Loucy (cell line): Measurements from ENCODE around the gene NOL12.

ENCODE experiments used
- CTCF ChIP-seq: fragments of 200-600 bp; sonication (generic); conservative IDR thresholded peaks from 2 replicates; pipeline ENCODE4 v1.5.1; 2014; ENCODE audit warnings: mild to moderate bottlenecking, antibody characterized with exemption, low read length
- EZH2phosphoT487 ChIP-seq: fragments of 200-600 bp; IDR thresholded peaks from 2 replicates; pipeline ENCODE4 v1.6.1; 2018; ENCODE audit warnings: antibody characterized with exemption, mild to moderate bottlenecking, moderate library complexity, borderline replicate concordance

DNA sequence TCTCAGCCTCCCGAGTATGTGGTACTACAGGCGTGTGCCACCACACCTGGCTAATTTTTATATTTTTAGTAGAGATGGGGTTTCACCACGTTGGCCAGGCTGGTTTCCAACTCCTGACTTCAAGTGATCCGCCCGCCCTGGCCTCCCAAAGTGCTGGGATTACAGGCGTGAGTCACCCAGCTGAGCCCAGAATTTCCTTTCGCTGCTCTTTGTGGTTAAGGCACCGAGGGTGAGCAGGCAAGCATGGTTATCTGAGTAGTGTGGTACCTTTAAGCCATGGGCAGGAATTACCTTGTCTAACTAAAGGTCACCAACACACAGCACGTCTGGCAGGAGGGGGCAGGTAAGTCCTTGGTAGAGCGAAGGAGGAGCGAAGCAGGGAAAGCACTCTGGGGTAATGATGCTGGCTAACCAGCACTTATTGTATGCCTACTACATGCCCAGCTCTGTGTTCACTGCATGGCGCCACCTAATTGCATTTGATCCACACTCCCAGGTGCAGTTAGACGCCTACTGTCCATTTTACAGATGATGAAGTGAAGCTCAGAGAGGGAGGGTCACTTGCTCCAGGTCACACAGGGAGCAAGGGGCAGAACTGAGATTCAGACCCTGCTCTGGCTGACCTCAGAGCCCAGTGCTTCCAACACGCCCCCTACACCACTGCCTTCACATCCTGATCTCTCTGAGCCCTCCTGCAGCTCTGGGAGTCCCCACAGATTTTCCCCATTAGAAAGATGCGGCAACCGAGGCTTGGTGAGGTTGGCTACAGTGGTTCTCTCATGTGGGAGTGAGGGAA lies 56.4 kb downstream of the NOL12 start:
- TF ChIP-seq CTCF (no peak), EZH2phosphoT487 (no peak)
